Measurements from ENCODE around the gene IFI30. TPM values are rescaled to one million over a fixed set of nuclear protein-coding genes. Genes with fewer than 3 reads are reported as not detected.

Gene IFI30
- total RNA-seq, 1 experiment from 2014 or later, result 20.2 TPM

- TF ChIP-seq IRF2 (CRISPR knock-in tag; IDR thresholded peaks at IDR 0.05; ENCODE audit: borderline replicate concordance, low read depth), result no peak
- TF ChIP-seq NR2C2 (CRISPR knock-in tag; IDR thresholded peaks at IDR 0.05), result peak; percentile 95
- TF ChIP-seq TEAD1 (CRISPR knock-in tag; IDR thresholded peaks at IDR 0.05), result no peak
- TF ChIP-seq EMX1 (CRISPR knock-in tag; IDR thresholded peaks at IDR 0.05), result no peak
- peak; percentile 75; the same call in 1 of the 2 replicates for TF ChIP-seq ZNF121 (CRISPR knock-in tag; IDR thresholded peaks at IDR 0.05)
These were observed 50.4 kb downstream of the IFI30 start (continued) for GRCh38 chr19:18223860-18224524.

GRCh38 chr19:18224525-18225354 lies 51.1 kb downstream of the IFI30 start:
- Mint-ChIP-seq H3K4me1 (peaks cover 30% of the 10 kb centered on the region), H3K27ac (peak overlapping the region; percentile 100), H3K36me3 (no peaks in the 10 kb centered on the region), H3K9me3 (no peaks in the 10 kb centered on the region), H3K27me3 (ENCODE audit: low read depth) (peaks cover 42% of the 10 kb centered on the region), H3K4me3 (peak overlapping the region; percentile 92)
- peak; percentile 100 for DNase-seq (ENCODE audit: low spot score)
- TF ChIP-seq, protein P1, sequence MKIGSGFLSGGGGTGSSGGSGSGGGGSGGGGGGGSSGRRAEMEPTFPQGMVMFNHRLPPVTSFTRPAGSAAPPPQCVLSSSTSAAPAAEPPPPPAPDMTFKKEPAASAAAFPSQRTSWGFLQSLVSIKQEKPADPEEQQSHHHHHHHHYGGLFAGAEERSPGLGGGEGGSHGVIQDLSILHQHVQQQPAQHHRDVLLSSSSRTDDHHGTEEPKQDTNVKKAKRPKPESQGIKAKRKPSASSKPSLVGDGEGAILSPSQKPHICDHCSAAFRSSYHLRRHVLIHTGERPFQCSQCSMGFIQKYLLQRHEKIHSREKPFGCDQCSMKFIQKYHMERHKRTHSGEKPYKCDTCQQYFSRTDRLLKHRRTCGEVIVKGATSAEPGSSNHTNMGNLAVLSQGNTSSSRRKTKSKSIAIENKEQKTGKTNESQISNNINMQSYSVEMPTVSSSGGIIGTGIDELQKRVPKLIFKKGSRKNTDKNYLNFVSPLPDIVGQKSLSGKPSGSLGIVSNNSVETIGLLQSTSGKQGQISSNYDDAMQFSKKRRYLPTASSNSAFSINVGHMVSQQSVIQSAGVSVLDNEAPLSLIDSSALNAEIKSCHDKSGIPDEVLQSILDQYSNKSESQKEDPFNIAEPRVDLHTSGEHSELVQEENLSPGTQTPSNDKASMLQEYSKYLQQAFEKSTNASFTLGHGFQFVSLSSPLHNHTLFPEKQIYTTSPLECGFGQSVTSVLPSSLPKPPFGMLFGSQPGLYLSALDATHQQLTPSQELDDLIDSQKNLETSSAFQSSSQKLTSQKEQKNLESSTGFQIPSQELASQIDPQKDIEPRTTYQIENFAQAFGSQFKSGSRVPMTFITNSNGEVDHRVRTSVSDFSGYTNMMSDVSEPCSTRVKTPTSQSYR (CRISPR knock-in tag; IDR thresholded peaks at IDR 0.05), result no peak
- TF ChIP-seq PRDM15 (CRISPR knock-in tag; IDR thresholded peaks at IDR 0.05) (peak; percentile 87), MAX (CRISPR knock-in tag; IDR thresholded peaks at IDR 0.05) (0 out of 2 replicates have a peak, but pooled peaks have one; percentile 12), SP1 (CRISPR knock-in tag; conservative IDR thresholded peaks at IDR 0.05) (0 out of 2 replicates have a peak, but pooled peaks have one; percentile 23), FOXJ3 (CRISPR knock-in tag; IDR thresholded peaks at IDR 0.05; ENCODE audit: borderline replicate concordance) (no peak), ELF4 (CRISPR knock-in tag; IDR thresholded peaks at IDR 0.05; ENCODE audit: low read depth) (no peak), SMAD4 (CRISPR knock-in tag; IDR thresholded peaks at IDR 0.05) (no peak), E2F5 (CRISPR knock-in tag; IDR thresholded peaks at IDR 0.05) (0 out of 2 replicates have a peak, but pooled peaks have one; percentile 34), E2F4 (CRISPR knock-in tag; IDR thresholded peaks at IDR 0.05; ENCODE audit: borderline replicate concordance, low read depth) (no peak), ZBTB21 (CRISPR knock-in tag; IDR thresholded peaks at IDR 0.05; ENCODE audit: borderline replicate concordance) (no peak), ZNF263 (CRISPR knock-in tag; IDR thresholded peaks at IDR 0.05; ENCODE audit: low read depth) (no peak), E2F1 (CRISPR knock-in tag; IDR thresholded peaks at IDR 0.05) (no peak)
- TF ChIP-seq, protein P2, sequence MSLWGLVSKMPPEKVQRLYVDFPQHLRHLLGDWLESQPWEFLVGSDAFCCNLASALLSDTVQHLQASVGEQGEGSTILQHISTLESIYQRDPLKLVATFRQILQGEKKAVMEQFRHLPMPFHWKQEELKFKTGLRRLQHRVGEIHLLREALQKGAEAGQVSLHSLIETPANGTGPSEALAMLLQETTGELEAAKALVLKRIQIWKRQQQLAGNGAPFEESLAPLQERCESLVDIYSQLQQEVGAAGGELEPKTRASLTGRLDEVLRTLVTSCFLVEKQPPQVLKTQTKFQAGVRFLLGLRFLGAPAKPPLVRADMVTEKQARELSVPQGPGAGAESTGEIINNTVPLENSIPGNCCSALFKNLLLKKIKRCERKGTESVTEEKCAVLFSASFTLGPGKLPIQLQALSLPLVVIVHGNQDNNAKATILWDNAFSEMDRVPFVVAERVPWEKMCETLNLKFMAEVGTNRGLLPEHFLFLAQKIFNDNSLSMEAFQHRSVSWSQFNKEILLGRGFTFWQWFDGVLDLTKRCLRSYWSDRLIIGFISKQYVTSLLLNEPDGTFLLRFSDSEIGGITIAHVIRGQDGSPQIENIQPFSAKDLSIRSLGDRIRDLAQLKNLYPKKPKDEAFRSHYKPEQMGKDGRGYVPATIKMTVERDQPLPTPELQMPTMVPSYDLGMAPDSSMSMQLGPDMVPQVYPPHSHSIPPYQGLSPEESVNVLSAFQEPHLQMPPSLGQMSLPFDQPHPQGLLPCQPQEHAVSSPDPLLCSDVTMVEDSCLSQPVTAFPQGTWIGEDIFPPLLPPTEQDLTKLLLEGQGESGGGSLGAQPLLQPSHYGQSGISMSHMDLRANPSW (CRISPR knock-in tag; conservative IDR thresholded peaks at IDR 0.05; ENCODE audit: low read depth), result no peak
- ChIA-PET POLR2A (interaction anchor here (0.9 to 2.1 kb wide), 8 partner anchors 8 to 73 kb away, joined by 3 to 26 read pairs (median 5); partner anchors contain the start of genes JUND and RAB3A), CTCF (interaction anchor here (0.5 to 3.9 kb wide), 31 partner anchors 8 to 227 kb away, joined by 3 to 72 read pairs (median 5); partner anchors contain the start of genes ARRDC2, GDF15, JUND and LSM4)
- peak; percentile 91 for ATAC-seq

Measured in WTC11 (cell line).